Measurements from ENCODE around the gene JOSD1. TPM values are rescaled to one million over a fixed set of nuclear protein-coding genes. Genes with fewer than 3 reads are reported as not detected.

JOSD1 gene
- total RNA-seq, 1 donor from 2014 or later: 44.7 TPM

- DNase-seq (no peak), ATAC-seq (no peak)
- TF ChIP-seq, protein P1, sequence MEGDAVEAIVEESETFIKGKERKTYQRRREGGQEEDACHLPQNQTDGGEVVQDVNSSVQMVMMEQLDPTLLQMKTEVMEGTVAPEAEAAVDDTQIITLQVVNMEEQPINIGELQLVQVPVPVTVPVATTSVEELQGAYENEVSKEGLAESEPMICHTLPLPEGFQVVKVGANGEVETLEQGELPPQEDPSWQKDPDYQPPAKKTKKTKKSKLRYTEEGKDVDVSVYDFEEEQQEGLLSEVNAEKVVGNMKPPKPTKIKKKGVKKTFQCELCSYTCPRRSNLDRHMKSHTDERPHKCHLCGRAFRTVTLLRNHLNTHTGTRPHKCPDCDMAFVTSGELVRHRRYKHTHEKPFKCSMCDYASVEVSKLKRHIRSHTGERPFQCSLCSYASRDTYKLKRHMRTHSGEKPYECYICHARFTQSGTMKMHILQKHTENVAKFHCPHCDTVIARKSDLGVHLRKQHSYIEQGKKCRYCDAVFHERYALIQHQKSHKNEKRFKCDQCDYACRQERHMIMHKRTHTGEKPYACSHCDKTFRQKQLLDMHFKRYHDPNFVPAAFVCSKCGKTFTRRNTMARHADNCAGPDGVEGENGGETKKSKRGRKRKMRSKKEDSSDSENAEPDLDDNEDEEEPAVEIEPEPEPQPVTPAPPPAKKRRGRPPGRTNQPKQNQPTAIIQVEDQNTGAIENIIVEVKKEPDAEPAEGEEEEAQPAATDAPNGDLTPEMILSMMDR (IDR thresholded peaks at IDR 0.05): no peak
- Histone ChIP-seq H3K27ac (no peak overlapping the region), H3K4me3 (no peak overlapping the region), H3K36me3 (peaks cover 99% of the 10 kb centered on the region), H3K4me1 (peaks cover 31% of the 10 kb centered on the region), H3K27me3 (ENCODE audit: low read depth) (no peaks in the 10 kb centered on the region), H3K9me3 (no peaks in the 10 kb centered on the region)
- intact Hi-C loops (cut with DNase I): no loop called here
Measured at GRCh38 chr22:38735126-38735464, 34.4 kb upstream of the JOSD1 start.

- Histone ChIP-seq H3K9me3 (no peaks in the 10 kb centered on the region), H3K36me3 (peaks cover 99% of the 10 kb centered on the region), H3K27me3 (ENCODE audit: low read depth) (no peaks in the 10 kb centered on the region), H3K27ac (peak overlapping the region; percentile 46), H3K4me3 (no peak overlapping the region), H3K4me1 (peaks cover 31% of the 10 kb centered on the region)
- TF ChIP-seq, protein P1 (IDR thresholded peaks at IDR 0.05): no peak
- no peak for ATAC-seq
- no peak for DNase-seq
- intact Hi-C loops (cut with DNase I): no loop called here
Measured at GRCh38 chr22:38734421-38735100, 33.8 kb upstream of the JOSD1 start.

GRCh38 chr22:38733724-38734381 is 33.1 kb upstream of the JOSD1 start:
- Histone ChIP-seq H3K27ac (peak overlapping the region; percentile 46), H3K27me3 (ENCODE audit: low read depth) (no peaks in the 10 kb centered on the region), H3K4me1 (peaks cover 31% of the 10 kb centered on the region), H3K36me3 (peaks cover 99% of the 10 kb centered on the region), H3K4me3 (no peak overlapping the region), H3K9me3 (no peaks in the 10 kb centered on the region)
- no peak for DNase-seq
- intact Hi-C loops (cut with DNase I): no loop called here
- ATAC-seq: peak; percentile 42 to 44
- TF ChIP-seq, protein P1 (IDR thresholded peaks at IDR 0.05): no peak

DNA sequence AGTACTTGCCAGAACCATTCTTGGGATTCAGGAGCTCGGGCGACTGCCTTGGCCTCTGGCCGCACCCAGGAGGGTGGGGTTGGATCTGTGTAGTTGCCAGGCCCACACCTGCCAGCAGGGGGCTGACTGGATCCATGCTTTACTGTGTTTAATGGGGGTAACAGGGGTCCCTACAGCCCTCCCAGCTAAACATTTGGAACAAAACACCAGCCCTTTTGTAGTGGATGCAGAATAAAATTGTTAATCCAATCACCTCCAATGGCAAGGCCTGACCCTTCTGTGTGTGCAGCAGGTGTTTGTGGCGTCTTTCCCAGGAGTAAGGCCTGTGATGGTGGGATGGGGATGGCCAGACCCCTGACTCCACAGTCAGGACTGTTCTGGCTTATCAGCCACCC is 32.6 kb upstream of the JOSD1 start:
- Histone ChIP-seq H3K27ac (peak overlapping the region; percentile 34), H3K4me3 (no peak overlapping the region), H3K27me3 (ENCODE audit: low read depth) (no peaks in the 10 kb centered on the region), H3K4me1 (peaks cover 31% of the 10 kb centered on the region), H3K9me3 (no peaks in the 10 kb centered on the region), H3K36me3 (peaks cover 99% of the 10 kb centered on the region)
- peak; percentile 49 to 56 for ATAC-seq
- no peak for DNase-seq
- intact Hi-C loops (cut with DNase I): no loop called here
- TF ChIP-seq, protein P1 (IDR thresholded peaks at IDR 0.05): peak; percentile 73

DNA sequence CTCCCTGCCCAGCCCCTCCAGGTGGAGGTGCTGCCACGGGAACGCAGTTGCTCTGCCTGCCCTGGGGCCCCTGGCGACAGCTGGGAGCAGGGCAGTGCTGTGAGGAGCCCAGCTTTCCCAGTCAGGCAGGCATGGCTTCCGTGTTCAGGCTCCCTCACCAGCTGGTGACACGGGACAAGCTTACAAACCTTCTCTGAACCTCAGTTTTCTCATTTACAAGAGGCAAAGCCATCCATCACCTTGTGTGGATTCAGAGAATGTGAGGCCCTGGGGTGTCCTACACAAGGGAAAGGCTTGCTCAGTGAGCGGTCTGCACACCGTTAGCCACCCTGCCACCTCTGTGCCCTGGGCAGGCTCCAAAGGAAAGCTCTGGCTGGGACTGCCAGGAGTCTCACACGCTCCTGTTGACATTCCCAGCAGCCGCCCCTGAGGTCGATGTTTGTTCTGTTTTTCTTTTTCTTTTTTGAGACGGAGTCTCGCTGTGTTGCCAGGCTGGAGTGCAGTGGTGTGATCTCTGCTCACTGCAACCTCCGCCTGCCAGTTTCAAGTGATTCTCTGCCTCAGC is 31.6 kb upstream of the JOSD1 start:
- peaks cover 31% of the 10 kb centered on the region for H3K4me1 ChIP-seq
- H3K4me3 ChIP-seq: no peak overlapping the region
- no peak for DNase-seq
- intact Hi-C loops (cut with DNase I): no loop called here
- no peaks in the 10 kb centered on the region for H3K9me3 ChIP-seq
- no peak for ATAC-seq
- H3K36me3 ChIP-seq: peaks cover 99% of the 10 kb centered on the region
- no peaks in the 10 kb centered on the region for H3K27me3 ChIP-seq (ENCODE audit: low read depth)
- TF ChIP-seq, protein P1 (IDR thresholded peaks at IDR 0.05): no peak
- H3K27ac ChIP-seq: peak overlapping the region; percentile 34
